ENCODE data around the gene CUTA. TPM values are rescaled to one million over a fixed set of nuclear protein-coding genes. Genes with fewer than 3 reads are reported as not detected.
"Not testable (repeated sequence)": the region's sequence is repeated elsewhere in the genome, so short reads cannot be mapped to it uniquely, and the experiment has no call there.

The CUTA gene
- total RNA-seq, 1 donor, result 106 TPM

GRCh38 chr6:33391278-33391921, 26.5 kb downstream of the CUTA start, which contains the start of gene KIFC1:
TSS of gene KIFC1 (plus strand) at chr6:33391823. CDS start at chr6:33391986, 163 bp downstream.
- H3K4me3 ChIP-seq (ENCODE audit: low read depth, low read length), result peak within 1 kb of the TSS; percentile 93
- peak; percentile 96 for TF ChIP-seq CTCF (IDR thresholded peaks at IDR 0.05; ENCODE audit: insufficient read depth, low read length)

GRCh38 chr6:33390767-33391277, 27.1 kb downstream of the CUTA start:
- no peak for TF ChIP-seq CTCF (IDR thresholded peaks at IDR 0.05; ENCODE audit: insufficient read depth, low read length)
- DNase-seq (ENCODE audit: low read depth), result no peak
- H3K4me3 ChIP-seq (ENCODE audit: low read depth, low read length), result peak overlapping the region; percentile 51

More at GRCh38 chr6:33391278-33391921, 26.5 kb downstream of the CUTA start, which contains the start of gene KIFC1:
- peak; percentile 100 for DNase-seq (ENCODE audit: low read depth)

GRCh38 chr6:33390173-33390572, 27.7 kb downstream of the CUTA start:
- DNase-seq (ENCODE audit: low read depth), result no peak
- TF ChIP-seq CTCF (IDR thresholded peaks at IDR 0.05; ENCODE audit: insufficient read depth, low read length), result no peak
- H3K4me3 ChIP-seq (ENCODE audit: low read depth, low read length), result no peak overlapping the region

GRCh38 chr6:33384581-33385020, 33.3 kb downstream of the CUTA start:
- H3K4me3 ChIP-seq (ENCODE audit: low read depth, low read length), result no peak overlapping the region
- peak; percentile 68 for TF ChIP-seq CTCF (IDR thresholded peaks at IDR 0.05; ENCODE audit: insufficient read depth, low read length)
- DNase-seq (ENCODE audit: low read depth), result peak; percentile 87

GRCh38 chr6:33383427-33384185, 34.3 kb downstream of the CUTA start:
- no peak for DNase-seq (ENCODE audit: low read depth)
- TF ChIP-seq CTCF (IDR thresholded peaks at IDR 0.05; ENCODE audit: insufficient read depth, low read length), result no peak
- no peak overlapping the region for H3K4me3 ChIP-seq (ENCODE audit: low read depth, low read length)

- DNase-seq (ENCODE audit: low read depth), result no peak
- no peak overlapping the region for H3K4me3 ChIP-seq (ENCODE audit: low read depth, low read length)
- TF ChIP-seq CTCF (IDR thresholded peaks at IDR 0.05; ENCODE audit: insufficient read depth, low read length), result no peak
Measured at GRCh38 chr6:33380272-33380981, 37.5 kb downstream of the CUTA start.

- H3K4me3 ChIP-seq (ENCODE audit: low read depth, low read length); DNase-seq (ENCODE audit: low read depth): not testable (repeated sequence)
Measured at GRCh38 chr6:33379184-33379583, 38.7 kb downstream of the CUTA start.
